ENCODE measurements around the gene RBBP4.
A peak's percentile ranks its signal among the peaks of the same experiment; 100 is the strongest.
"Not testable (repeated sequence)": the region's sequence is repeated elsewhere in the genome, so short reads cannot be mapped to it uniquely, and the experiment has no call there.

Gene RBBP4

GRCh38 chr1:32695098-32695904 lies 44.3 kb downstream of the RBBP4 start:
- peak; percentile 71 for DNase-seq

- no peak for DNase-seq
These were observed 45.0 kb downstream of the RBBP4 start for GRCh38 chr1:32696041-32696440.

GRCh38 chr1:32696996-32697395 lies 46.0 kb downstream of the RBBP4 start:
- DNase-seq: not testable (repeated sequence)

GRCh38 chr1:32701421-32701911 lies 50.5 kb downstream of the RBBP4 start:
- DNase-seq: no peak

DNA sequence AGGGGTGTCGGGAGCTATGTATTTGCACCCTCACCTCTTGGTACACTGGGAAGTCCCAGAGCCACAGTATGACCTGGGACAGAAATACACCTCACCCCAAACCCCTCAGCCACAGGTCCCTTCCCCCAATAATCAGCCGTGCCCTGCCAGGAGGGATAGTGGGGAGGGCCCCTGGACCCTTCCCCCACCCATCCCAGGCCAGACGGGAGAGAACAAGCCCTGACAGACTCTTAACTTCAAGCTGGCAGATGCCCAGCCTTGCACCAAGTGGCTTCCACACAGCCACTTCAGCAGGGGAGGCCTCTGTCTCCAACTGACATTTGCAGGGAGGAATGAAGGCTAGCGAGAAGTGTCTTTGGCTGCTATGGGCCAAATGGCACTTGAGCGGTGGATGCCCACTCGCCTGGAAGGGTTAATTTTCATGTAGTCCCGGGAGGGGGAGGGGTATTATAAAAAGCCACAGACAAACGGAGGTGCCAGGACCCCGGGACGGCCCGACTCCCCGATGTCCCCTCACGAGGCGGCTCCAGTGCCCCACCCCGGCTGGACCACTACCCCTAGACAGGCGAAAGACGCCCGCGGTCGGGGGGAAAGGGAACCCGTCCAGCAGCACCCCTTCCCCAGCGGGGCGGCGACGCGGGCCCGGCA lies 51.1 kb downstream of the RBBP4 start:
- DNase-seq: no peak

- DNase-seq: peak; percentile 75
These were observed 51.8 kb downstream of the RBBP4 start, which contains the start of gene SYNC for GRCh38 chr1:32702599-32703478. SYNC (minus strand) TSS chr1:32702770; CDS start chr1:32702660, 110 bp downstream.

DNA sequence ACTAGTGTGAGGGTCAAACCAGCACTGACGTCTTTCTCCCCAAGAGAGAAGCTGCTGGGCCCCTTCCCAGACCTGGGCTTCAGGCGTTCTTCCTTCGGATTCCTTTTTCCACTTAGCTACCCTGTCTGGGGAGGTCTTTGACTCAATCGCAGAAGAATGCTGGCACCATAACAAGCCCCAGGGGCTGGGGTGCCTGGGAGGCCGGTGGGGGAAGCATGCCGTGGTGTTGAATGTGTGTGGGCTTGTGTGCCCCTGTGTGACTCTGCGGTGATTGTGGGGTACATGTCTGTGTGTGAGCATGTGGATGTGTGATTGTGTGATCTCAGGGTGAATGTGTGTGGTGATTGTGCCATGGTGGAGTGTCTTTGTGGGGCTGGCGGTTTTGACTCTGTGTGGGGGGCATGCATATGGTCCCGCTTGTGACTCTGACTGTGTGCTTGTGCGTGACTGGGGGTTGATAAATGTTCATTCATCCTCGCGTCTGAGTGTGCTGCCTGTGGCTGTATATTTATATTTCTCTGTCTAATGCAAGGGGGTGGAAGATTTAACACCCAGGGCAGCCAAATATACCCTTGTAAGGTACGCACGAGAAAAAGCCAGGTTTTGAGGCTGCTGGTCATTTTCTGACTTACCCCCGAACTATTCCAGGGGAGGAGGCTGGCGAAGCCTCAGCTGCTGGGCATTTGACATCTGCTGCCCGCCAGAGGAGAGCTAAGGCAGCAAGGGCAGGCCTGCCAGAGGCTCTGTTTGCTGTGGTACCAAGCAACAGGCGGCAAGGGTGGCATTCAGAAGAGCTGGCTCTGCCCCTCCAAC lies 52.7 kb downstream of the RBBP4 start:
- DNase-seq: peak; percentile 74

- no peak for DNase-seq
These were observed 54.5 kb downstream of the RBBP4 start for GRCh38 chr1:32705516-32705915.

GRCh38 chr1:32706491-32706890 lies 55.5 kb downstream of the RBBP4 start:
- DNase-seq: no peak

GRCh38 chr1:32709075-32709474 lies 58.1 kb downstream of the RBBP4 start:
- no peak for DNase-seq

DNA sequence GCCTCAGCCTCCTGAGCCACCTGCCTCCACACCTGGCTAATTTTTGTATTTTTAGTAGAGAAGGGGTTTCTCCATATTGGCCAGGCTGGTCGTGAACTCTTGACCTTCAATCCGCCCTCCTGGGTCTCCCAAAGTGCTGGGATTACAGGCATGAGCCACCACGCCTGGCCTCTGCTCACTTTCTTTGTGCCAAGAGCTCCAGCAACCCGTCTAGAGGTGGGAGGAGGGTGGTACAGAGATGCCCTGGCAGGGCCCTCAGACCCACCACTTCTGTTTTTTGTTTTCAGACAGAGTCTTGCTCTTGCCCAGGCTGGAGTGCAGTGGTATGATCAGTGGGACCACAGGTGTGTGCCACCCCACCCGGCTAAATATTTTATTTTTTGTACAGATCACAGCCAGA lies 58.5 kb downstream of the RBBP4 start:
- DNase-seq: no peak

- DNase-seq: not testable (repeated sequence)
These were observed 60.2 kb downstream of the RBBP4 start for GRCh38 chr1:32711221-32711620.

GRCh38 chr1:32713081-32713480 lies 62.1 kb downstream of the RBBP4 start:
- DNase-seq: no peak

DNA sequence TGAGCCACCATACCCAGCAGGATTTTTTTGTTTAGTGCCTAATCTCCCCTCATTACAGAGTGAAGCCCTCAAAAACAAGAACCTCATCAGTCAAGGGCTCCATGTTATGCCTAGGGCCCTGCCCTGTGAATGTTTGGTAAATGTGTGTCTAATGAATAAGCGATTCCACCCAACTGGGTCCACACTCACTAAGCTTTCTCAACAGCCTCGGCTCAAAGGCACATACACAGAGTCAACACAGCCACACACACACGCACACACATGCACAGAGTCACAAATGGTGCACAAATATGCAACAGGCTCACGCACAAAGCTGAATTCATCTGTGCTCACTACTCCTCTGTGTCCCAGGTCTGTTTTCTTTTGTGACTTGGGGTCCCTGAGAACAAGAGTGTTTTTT lies 63.3 kb downstream of the RBBP4 start:
- DNase-seq: no peak

DNA sequence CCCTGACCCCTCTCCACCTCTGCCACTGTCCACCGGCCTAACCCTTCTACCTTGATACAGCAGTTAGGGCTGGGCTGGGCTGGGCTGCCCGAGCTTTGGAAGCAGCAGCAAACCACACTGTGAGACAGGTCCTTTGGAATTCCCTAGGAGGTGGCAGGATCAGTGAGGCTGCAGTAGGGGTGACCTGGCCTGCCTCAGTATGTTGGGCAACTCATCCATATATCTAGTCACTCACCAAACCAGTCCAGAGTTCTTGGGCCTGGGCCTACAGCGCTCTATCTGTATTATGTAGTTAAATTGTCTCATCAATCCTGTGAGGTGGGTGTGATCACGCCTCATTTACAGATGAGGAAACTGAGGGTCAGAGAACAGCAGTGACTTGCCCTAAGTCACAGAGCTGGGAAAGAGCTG lies 64.9 kb downstream of the RBBP4 start:
- no peak for DNase-seq

DNA sequence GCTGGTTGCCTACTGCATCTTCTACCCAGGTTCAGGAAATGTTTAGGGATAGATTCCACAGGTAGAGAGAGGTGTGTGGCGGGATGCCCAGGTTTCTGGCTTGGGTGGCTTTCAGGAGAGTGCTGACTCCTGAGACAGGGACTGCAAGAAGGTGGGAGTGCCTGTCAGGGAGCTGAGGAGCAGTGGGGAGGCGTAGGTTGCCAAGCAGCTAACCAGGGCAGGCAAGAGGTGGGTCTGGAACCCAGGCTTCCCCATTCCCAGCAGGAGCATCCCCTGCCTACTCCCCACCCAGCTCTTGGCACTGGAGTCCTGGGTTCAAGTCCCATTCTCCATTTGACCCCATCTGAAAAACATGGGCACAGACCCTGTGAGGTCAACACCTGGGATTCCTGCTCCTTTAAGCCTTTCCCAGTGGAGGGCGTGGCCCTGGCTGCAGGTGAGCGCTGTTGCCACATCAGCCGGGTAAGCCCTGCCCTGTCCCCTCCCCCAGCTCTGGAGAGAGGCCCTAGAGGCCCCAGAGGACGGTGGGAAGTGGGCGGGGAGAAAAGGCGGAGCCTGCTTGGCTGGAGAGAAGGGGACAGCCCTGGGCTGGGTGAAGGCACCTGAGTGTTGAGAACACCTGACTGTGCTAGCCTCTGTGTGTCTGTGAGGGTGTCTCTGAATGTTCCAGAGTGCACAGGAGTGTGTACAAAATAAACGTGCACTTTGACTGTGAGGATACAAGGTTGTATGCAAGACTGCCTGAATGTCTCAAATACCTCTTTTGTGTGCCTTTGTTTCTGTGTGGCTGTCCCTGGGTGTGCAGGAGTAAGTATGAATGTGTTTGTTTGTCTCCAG lies 65.5 kb downstream of the RBBP4 start:
- no peak for DNase-seq

DNA sequence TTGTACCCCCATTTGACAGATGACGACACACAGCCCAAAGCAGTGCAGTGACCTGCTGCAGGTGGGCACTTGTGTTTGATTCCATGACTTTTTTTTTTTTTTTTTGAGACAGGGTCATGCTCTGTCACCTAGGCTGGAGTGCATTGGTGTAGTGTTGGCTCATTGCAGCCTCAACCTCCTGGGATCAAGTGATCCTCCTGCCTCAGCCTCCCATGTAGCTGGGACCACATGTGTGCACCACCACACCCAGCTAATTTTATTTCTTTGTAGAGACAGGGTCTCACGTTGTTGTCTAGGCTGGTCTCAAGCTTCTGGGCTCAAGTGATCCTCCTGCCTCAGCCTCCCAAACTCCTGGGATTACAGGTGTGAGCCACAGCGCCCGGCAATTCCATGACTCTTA lies 66.5 kb downstream of the RBBP4 start:
- no peak for DNase-seq

DNA sequence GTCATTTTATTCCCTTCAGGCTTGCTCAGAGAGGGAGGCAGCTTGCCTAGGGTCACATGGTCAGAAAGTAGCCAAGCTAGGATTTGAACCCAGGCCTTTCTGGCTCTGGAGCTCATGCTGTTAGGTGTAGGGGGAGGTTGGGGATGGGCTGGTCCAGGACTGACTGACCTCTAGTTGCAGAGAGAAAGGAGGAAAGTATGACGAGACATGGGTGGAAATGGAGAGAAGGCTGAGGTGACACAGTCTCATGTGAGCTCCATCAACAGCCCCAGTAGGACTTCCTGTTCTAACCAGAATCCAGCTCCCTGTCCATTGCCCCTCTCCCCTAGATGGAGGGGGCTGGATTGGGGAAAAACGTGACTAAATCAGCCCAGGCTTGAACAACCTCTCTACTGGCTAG lies 67.0 kb downstream of the RBBP4 start:
- no peak for DNase-seq

GRCh38 chr1:32718527-32718926 lies 67.5 kb downstream of the RBBP4 start:
- no peak for DNase-seq

GRCh38 chr1:32719681-32720275 lies 68.8 kb downstream of the RBBP4 start:
- DNase-seq: no peak

Data from right forelimb (tissue), 1 donor.